Peyer's patch (tissue), 4 donors: ENCODE measurements around the gene MED20.

Source experiments
- CTCF ChIP-seq, 6 experiments: fragments of 450-650 bp in 4 of 6; fragments of 200-600 bp in 2 of 6; sonication (generic) in 1 of 6; IDR thresholded peaks; one replicate each; pipeline ENCODE4 v1.5.1; 2017 to 2019; ENCODE audit warnings: antibody characterized with exemption in 6 of 6, mild to moderate bottlenecking in 3 of 6, moderate library complexity in 1 of 6
- POLR2A ChIP-seq, 2 donors: fragments of 450-650 bp; IDR thresholded peaks; one replicate each; pipeline ENCODE4 v1.5.1; 2017; ENCODE audit warnings: antibody characterized with exemption in 2 of 2, mild to moderate bottlenecking in 2 of 2, moderate library complexity in 2 of 2

- no peak for TF ChIP-seq CTCF (IDR thresholded peaks at IDR 0.05)
- no peak for TF ChIP-seq POLR2A (IDR thresholded peaks at IDR 0.05)
These were observed 42.0 kb downstream of the MED20 start for GRCh38 chr6:41878961-41879405.
